CD4-positive, alpha-beta T cell treated with Interleukin-4 for 4 hours (primary cell): ENCODE data around the gene ATXN1.

Experiments
- DNase-seq: peaks from one replicate; pipeline ENCODE4 v3.0.0-alpha.2; 2020

ATXN1 gene

GRCh38 chr6:16522937-16523336 is 238.3 kb downstream of the ATXN1 start:
- no peak for DNase-seq

- DNase-seq = no peak
Measured at GRCh38 chr6:16521528-16521927, 239.7 kb downstream of the ATXN1 start.

GRCh38 chr6:16519265-16520242 is 241.7 kb downstream of the ATXN1 start:
- no peak for DNase-seq

GRCh38 chr6:16518265-16518664 is 243.0 kb downstream of the ATXN1 start:
- DNase-seq = no peak

GRCh38 chr6:16514249-16514648 is 247.0 kb downstream of the ATXN1 start:
- peak; percentile 59 for DNase-seq

- DNase-seq = no peak
Measured at GRCh38 chr6:16512544-16513290, 248.5 kb downstream of the ATXN1 start.

- DNase-seq = peak; percentile 56
Measured at GRCh38 chr6:16511723-16512489, 249.4 kb downstream of the ATXN1 start.

- DNase-seq = peak; percentile 64
Measured at GRCh38 chr6:16511040-16511660, 250.1 kb downstream of the ATXN1 start.

GRCh38 chr6:16510245-16510644 is 251.0 kb downstream of the ATXN1 start:
- no peak for DNase-seq

GRCh38 chr6:16508959-16509358 is 252.3 kb downstream of the ATXN1 start:
- no peak for DNase-seq

GRCh38 chr6:16505711-16506357 is 255.4 kb downstream of the ATXN1 start:
- no peak for DNase-seq

GRCh38 chr6:16504609-16505008 is 256.7 kb downstream of the ATXN1 start:
- DNase-seq = no peak

GRCh38 chr6:16503970-16504415 is 257.3 kb downstream of the ATXN1 start:
- DNase-seq = peak; percentile 52

GRCh38 chr6:16503241-16503775 is 258.0 kb downstream of the ATXN1 start:
- no peak for DNase-seq

- DNase-seq = no peak
Measured at GRCh38 chr6:16498957-16499356, 262.3 kb downstream of the ATXN1 start.

GRCh38 chr6:16498237-16498636 is 263.0 kb downstream of the ATXN1 start:
- DNase-seq = no peak

- DNase-seq = no peak
Measured at GRCh38 chr6:16496991-16497801, 264.1 kb downstream of the ATXN1 start.

GRCh38 chr6:16496210-16496609 is 265.1 kb downstream of the ATXN1 start:
- no peak for DNase-seq

- no peak for DNase-seq
Measured at GRCh38 chr6:16494793-16495192, 266.5 kb downstream of the ATXN1 start.

- no peak for DNase-seq
Measured at GRCh38 chr6:16493802-16494201, 267.5 kb downstream of the ATXN1 start.

- DNase-seq = no peak
Measured at GRCh38 chr6:16493112-16493511, 268.1 kb downstream of the ATXN1 start.
